H4 (cell line): ENCODE data around the gene AFDN. TPM values are rescaled to one million over a fixed set of nuclear protein-coding genes. Genes with fewer than 3 reads are reported as not detected.
A peak's percentile ranks its signal among the peaks of the same experiment; 100 is the strongest.

Experiments used
- DNase-seq: peaks from one replicate; pipeline ENCODE4 v3.0.0-alpha.2; 2015; ENCODE audit warnings: low spot score
- total RNA-seq: library from RNA; depleted of rRNA; stranded (reverse); fragments of >200 nt; shearing (Covaris generic); gene quantifications from 2 replicates; pipeline ENCODE4 v1.2.3, GENCODE V29; 2014

The AFDN gene
- total RNA-seq, 1 experiment from 2014 or later = 11.4 TPM

DNA sequence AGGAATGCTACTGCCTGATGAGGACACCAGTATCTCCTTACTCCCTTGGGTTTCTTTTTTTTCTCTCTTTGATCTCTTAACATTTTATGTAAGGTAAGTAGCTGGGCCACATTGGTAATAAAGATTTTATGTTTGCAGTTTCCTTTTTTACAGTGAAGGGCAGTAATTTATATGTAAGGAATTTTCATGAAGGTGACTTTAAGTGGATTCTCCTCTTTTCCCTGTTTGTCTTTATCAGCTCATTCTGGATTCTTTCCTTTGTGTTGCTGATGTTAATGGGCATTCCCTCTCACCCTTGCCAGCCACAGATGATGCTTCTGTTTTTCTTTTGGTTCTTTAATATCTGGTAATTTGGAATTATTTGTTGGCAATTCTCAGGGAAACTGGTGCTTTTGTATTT, 34.7 kb downstream of the AFDN start:
- DNase-seq = no peak

DNA sequence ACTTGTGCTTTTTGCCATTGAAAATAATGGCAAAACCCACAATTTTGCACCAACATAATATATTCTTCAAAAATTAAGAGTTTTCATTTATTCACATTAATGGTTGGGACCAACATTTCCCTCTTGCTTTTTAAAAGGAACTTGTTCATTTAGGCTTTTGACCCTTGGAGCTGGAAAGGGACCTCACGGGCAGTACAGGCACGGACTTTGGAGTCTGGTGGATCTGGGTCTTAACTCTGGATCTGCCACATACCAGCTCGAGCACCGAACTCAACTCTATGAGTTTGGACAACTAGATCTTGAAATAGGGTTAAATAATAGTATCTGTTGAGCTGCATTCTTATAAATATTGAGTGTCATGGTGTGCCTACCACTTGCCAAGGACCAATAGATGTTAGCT, 37.2 kb downstream of the AFDN start:
- no peak for DNase-seq

DNA sequence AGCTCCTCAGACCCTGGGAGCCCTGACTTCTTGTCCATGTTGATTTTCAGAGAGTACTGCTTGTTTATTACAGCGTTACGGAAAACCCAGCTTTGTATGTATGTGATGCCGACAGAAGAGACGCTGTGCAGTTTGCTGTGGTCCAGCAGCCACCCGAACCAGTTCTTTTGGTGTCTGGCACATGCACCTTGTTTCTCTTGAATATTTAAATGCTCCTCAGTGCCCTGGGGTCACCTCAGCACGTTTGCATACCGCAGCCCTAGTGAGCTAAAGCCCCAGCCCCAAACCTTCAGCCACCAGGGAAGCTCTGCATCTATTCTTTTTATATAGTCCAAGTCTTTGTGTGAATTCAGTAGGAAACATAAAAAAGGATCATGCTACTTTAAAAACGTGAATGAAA, 39.9 kb downstream of the AFDN start:
- DNase-seq = no peak

DNA sequence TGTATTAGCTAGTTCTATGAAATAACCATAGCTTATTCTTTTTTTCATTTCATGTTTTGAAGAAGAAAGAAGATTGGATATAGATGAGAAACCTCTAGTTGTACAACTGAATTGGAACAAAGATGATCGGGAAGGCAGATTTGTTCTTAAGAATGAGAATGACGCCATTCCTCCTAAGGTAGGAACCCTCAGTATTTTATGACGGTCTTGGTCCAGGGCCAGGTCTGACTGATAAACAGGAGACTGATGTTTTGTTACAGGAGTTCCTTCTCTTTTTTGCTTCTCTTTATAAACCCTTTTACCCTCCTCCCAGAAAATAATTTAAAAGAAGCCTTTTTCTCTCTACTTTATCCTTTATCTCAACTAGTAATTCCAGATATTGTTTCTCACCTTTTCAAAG, 43.6 kb downstream of the AFDN start:
- DNase-seq = no peak

DNA sequence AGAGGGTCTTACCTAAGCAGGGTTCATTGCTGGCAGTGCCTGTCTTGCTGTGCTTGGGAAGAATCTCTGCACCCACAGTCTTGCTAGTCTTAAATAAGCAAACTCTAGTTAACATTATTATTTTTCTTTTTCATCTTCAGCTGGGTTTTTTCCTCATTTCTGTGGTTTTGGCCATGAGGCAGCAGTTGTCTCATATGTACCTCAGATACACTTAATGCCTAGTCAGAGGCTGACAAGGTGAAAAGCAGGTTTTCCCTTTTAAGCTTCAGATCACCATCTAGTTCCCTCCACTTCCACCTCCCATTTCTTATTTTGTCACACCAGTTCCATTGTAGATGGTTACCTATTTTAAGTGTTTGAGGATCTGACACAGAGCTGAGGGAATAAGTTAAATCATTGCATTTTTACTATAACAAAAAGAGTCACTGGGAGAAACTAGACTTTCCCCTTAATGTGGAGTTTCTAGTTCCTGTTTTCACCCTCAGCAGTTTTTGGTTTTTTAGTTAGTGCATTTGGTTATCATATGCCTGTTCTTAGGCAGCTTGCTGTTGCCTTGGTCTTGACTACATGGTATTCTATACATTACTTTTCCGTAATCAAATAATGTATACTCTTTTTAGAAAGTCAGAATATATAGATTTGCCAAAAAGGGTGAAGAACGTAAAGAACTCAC, 46.0 kb downstream of the AFDN start:
- DNase-seq = no peak

DNA sequence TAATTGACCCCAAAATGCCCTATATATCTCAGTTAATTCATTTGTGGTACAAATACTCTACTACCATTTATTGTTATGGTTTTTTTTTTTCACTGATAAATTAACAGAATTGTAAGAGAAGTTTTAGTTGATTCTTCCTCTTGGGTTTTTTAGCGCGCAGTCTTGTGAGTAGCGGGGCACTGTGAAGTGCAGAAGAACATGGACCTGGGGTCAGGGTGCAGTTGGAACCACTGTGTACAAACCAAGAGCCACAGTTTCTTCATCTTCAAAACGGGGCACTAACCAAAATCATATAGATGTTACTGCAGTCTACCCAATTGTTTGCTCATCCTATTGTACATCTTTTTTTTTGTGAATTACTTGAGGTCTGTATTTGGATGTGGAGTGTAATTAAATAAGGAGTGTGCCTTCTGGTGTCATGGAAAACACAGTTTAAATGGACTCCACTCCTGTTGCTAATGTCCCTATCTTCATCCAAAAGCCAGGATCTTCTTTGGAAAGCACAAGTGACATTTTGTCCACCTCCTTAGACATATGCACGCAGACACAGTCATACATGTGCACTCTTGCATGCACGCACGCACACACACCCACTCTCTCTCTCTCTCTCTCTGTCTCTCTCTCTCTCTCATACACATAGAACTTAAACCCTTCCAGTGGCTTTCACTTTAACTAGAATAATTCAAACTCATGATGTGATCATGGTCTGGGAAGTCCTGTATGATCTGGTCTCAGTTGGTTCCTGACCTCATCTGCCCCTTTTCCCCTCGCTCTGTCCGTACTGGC, 51.5 kb downstream of the AFDN start:
- DNase-seq = no peak

DNA sequence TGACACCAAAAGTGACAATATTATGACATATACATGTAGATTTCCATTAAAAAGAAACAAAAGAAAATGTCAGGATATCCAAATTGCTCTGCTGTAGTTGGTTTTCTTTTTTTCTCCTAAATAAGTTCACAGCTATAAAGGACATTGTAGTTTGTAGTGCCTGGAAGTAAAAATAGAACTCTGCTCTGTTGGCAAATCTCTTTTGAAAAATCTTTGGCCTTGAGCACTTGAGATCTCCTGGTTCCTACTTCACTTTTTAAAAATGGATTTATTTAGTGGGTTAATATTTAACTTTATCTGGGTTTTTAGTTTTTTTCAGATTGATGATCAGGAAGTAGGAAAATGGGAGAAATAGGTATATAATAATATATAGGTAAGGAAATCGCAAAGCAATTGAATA, 52.9 kb downstream of the AFDN start:
- DNase-seq = no peak

DNA sequence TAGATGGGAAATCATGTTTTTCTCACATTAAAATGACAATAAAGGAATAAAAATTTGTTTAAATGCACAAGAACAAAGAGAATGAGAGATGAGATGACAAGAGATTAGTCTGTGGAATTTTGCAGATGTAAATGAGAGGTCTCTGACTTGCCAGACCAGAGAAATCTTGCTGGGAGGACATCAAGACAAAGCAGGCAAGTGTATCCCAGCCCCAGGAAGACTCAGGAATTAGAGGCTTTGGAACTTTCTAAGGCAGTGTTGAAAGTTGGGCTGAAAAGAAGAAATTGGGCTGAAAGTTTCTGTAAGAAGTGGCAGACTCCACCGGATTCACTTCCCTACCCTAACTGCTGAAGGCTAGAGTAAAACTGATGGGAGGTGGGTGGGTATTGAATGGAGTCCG, 54.6 kb downstream of the AFDN start:
- DNase-seq = no peak

DNA sequence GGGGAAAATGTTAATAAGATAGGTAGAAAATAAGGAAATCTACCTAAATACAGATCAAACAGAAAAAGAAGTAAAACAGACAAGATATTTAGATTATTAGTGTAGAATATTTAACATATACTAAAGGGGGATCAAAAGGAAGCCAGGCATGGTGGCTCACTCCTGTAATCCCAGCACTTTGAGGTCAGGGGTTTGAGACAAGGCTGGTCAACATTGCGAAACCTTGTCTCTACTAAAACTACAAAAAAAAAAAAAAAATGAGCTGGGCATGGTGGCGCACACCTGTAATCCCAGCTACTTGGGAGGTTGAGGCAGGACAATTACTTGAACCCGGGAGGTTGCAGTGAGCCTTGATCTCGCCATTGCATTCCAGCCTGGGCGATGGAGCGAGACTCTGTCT, 55.5 kb downstream of the AFDN start:
- no peak for DNase-seq

DNA sequence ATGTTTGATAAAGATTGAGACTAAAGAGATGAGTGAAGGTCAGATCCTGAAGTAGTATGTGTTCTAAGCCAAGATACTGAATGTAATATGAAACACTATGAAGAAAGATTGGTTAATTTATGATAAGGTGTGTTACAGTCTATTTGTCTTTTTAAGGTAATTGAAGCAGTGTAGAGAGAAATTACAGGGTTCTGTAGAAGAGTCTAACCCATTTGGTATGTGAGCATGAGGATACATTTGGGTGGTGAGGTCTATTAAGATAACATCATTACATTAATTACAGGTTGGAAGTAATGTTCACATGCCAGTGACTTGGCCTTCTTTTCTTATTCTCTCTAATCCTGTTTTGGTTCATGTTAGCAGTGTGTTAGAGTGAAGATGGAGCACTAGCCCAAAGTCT, 61.4 kb downstream of the AFDN start:
- DNase-seq = no peak

DNA sequence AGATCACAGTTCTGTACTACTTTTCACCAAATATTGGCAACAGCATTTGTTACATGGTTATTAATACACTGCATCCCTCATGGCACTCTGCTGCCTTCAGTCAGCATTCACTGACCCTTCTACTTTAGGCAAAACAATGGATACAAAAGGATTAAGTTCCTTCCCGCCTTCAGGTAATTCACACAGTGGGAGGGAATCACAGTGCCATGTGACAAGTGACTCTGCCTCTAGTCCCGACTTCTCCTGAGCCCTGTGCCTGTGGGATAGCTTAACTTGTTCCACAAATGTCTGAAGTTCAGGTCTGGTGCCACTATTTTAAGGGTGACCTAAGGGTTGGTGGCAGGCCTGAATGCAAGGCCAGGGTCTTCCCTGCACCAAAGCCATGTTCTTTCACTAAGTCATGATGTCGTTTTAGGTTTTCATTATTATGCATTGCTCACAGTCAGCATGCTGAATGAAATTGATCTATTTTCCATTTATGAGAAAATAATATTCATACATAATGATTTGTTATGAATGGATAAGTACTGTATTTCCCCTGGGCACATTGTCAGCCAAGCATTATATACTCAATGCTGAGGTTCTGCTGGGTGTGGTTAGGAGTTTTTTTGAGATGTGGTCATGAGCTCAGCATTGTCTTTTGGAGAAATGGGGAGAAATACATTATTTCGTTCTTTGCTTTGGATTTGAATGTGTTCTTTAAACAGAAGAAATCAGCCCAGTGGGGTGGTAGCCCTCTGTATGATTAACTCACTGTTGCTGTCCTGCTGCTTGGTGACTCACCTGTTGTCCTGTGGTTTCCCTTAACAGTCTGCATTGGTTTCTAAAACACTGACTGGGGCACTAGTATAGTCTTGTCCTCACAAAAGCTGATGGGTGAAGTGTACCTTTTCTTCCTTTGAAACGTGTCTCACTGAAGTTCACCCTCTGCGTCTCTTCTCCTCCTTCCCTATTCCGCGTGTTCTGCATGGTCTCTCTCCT, 66.4 kb downstream of the AFDN start:
- peak; percentile 4 for DNase-seq

DNA sequence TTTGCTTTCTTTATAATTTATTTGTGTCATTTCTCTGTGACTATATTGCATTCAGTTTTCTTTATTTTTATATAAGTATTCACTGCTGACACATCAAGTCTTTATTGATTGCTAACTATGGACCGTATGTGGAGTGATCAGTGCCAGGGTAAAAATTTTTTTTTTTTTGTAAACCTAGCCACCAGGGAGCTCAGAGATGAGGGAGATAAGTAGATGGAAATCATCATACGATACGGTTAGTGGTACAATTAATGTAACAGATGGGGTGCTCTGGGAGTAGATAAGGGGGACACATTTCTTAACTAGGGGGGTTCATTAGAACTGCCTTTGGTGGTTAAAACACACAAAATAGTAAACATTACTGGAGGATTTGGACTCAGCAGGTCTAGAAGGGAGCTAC, 68.3 kb downstream of the AFDN start:
- no peak for DNase-seq

DNA sequence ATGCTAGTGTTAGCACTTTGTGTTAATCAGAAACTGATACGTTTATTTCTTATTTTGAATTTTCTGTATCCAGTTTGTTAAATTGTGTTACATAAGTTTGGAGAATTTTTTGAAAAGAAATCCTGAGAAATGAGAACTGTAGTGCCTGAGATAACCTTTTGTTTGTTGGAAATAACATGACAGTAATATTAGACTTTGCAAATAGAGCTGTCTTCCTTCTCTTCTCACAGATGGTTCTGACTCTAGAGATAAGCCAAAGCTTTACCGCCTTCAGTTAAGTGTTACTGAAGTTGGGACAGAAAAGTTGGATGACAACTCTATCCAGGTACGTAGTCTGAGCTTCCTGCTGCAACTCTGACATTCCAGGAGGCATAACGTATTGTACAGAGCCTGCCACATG, 69.9 kb downstream of the AFDN start:
- no peak for DNase-seq

DNA sequence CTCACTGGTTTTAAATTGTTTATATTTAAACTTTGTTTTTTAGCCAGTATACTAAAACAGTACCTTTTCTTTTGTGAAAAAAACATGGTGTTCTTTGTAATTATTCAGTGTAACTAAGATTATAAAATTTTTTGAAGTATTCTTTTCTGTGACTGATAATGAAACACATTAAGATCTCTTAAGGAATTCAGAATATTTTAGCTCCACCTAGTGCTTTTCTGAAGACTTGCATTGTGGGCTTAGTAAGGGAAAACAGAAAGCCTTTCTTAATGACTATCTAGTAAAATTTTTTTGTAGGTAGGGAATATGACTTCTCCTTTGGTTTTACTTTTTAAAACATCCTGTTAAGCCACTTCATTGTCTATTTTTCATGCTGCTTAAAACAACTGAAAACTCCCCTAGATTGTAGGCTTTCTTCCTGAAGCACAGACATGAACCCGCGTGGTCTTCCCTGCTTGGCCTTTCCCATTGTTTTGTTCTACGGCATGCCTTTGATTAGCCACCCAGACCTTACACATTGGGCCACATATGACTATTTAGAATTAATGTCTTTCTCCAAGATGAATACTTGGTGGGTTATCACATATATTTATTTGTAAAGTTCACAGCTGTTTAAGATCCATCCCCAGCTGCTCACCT, 72.1 kb downstream of the AFDN start:
- DNase-seq = peak; percentile 22

DNA sequence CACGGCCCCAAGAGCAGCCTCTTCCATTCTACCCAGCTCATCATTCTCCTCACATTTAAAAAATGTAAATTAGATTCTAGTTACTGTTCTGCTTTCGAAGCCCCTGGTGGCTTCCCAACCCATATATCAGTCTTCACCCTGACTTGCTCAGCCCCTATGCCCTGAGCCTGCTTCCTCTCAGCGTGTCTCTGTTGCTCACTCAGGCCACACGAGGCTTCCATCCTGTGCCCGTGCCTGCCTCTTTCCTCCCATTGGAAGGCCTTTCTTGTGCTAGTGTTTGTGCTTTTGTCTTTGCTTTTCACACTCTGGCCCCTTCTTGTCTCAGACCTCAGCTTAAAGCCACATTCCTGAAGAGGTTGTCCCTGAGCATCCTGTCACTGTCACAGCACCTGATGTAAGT, 78.1 kb downstream of the AFDN start:
- DNase-seq = no peak

DNA sequence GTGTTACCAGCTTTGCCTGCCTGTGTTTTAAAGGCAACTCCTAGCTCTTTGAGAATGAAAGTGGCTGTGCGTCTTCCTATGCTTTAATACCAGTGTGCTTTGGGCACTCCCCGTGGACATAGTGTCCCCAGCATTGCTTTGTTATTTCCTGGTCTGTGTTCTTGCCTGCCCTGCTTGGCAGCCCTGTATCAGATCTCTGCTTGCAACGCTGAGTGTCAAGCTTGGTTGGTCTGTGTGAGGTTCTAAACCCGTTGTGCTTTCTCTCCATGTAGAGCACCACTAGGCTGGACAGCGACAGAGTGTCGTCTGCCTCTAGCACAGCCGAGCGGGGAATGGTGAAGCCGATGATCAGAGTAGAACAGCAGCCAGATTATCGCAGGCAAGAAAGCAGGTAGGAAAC, 80.2 kb downstream of the AFDN start:
- no peak for DNase-seq

DNA sequence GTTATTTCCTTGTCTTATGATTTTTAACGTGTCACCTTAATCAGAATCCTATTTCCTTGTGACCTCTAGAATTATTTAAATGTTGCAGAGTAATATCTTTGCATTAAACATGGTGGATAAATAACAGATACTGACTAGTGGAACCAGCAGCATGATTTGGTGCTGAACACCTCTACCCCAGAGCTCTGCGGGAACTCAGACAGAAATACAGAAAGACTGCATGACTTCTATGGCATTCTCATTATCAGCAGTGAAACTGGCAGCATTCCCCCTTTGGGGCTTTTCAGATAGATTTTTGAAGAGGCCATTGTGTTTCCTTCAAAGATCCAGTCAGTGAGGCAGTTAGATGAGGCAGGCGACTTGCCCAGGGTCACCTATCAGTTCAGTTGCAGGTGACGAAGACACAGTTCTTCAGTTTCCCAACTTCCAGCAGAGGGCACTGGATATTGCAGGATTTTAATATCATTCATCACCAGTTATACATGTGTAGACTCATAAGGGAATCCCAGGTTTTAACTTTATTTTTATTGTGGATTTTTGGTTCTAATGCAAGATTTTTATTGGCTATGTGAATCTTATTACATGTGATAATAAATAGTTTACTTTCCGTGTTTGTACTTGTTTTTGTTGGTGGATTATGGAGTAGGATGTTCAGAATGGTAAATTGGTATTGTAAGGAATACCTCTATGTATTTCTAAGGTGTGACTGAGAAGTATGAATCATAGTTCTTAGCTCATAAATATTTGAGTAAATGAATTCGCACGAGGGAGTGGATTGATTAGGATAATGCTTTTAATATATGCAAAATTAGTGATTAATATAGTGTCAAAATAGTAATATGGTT, 81.3 kb downstream of the AFDN start:
- DNase-seq = peak; percentile 9

DNA sequence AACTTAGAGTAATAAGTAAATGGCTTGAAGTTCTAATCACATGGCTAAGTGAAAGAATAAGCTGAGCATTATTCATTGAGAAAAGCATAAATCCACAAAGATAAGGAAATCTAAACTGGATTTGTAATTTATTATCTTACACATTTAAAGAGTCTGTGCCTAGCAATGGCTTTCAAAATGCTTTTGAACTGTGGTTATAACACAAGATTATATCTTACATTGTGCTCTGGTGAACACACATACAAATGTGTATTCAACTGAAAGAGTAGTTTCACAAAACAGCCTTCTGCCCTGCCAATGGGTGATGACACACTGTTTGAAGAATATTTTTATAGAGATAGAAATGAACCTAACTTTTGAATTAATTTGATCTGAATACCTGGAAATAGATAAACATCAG, 83.3 kb downstream of the AFDN start:
- no peak for DNase-seq

DNA sequence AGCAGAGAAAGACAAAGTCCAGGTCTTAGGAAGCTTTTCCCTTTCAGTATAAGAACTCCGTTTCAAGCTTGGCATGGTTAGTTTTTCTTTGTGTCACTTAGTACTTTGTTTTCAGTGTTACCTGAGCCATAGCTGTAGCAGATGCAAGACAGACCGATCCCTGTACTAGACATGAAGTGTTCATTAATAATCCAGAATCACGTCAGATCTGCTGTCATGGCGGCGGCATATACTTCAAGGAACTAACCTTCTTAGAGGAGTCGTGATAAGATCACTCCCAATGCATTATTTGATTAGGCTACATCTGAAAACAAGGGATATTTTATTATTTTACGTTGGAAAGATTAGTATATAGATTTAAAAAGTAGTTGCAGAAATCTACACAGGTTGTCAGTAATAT, 83.9 kb downstream of the AFDN start:
- no peak for DNase-seq

DNA sequence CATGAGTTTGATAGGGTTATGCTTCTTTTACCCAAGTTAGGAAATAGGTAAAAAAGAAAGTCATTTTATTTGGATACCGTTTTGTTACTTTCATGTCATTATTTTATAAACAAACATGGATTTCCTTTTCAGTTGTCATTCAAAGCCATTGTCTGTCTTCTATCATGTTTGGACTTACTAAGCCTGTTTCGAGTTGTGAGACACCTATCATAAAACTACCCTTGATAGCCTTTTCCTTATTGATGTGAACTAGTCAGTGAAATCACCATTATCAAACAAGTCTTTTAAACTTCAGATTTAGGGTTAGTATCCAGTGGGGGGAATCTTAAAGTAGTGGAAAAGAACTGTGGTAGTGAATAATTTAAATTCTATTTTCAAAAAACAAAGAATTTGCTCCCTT, 85.8 kb downstream of the AFDN start:
- no peak for DNase-seq

DNA sequence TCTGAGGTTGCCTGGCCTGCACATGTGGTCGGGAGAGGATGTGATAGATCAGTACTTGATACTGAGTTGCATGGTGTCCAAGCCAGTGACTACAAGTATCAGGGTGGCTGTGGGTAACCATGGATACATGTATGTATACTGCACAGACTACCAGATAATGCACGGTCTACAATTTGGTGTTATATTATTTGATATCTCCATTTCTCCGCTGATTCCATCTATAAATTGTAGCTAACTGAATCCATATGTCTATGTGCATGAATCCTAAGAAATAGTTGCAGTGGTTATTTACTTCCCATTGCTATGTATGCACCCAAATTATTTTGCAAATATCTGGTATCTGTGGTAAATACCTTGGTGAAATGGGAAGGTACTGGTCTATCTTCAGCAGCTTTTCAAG, 87.0 kb downstream of the AFDN start:
- DNase-seq = no peak
